ENCODE measurements around the gene NTMT1. TPM values are rescaled to one million over a fixed set of nuclear protein-coding genes. Genes with fewer than 3 reads are reported as not detected.

NTMT1 gene
- total and polyA plus RNA-seq, 10 of the 15 experiments (the other 5 are each of a cell fraction or from before 2014, with no cell fraction given) = 12.8 to 85.4 (median 39.3) TPM

DNA sequence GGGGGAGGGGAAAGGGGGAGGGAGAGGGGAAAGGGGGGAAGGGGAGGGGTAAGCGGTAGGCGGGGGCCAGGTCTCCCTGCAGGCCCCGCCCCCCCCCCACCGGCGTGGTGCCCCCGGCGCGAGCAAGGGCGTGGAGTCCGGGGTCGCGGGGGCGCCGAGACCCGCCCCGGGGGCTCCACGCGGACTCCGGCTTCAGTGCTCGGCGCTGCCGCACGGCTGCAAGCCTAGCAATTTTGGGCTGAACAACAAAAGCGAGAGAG is 15.8 kb upstream of the NTMT1 start:
- Histone ChIP-seq H3K9me3 (replicated peaks; ENCODE audit: control insufficient read depth, insufficient read depth, low read length) (no peaks in the 10 kb centered on the region), H3K4me2 (ENCODE audit: control insufficient read depth, insufficient read depth) (peak overlapping the region; percentile 96; the same call in 1 of the 2 replicates), H3K27me3 (replicated peaks in 1 of 2; ENCODE audit: control insufficient read depth in 2 of 2, insufficient read depth in 2 of 2, low read length in 1 of 2) (no peaks in the 10 kb centered on the region), H3K36me3 (ENCODE audit: control insufficient read depth in 2 of 2, insufficient read depth in 2 of 2, low read length in 1 of 2) (no peaks in the 10 kb centered on the region), H3K4me1 (ENCODE audit: control insufficient read depth, insufficient read depth, low read length) (peaks cover 8% of the 10 kb centered on the region), H4K20me1 (ENCODE audit: control insufficient read depth, insufficient read depth) (no peaks in the 10 kb centered on the region), H2AFZ (ENCODE audit: control insufficient read depth, low read depth, low read length) (peak overlapping the region; percentile 78), H3K4me3 (peak overlapping the region; percentile 81; the same call in 1 of the 2 replicates), H3K27ac (ENCODE audit: control insufficient read depth, insufficient read depth) (no peak overlapping the region), H3K79me2 (ENCODE audit: control insufficient read depth, insufficient read depth, low read length) (no peaks in the 10 kb centered on the region), H3K9ac (ENCODE audit: control insufficient read depth, insufficient read depth, low read length) (no peak overlapping the region)
- CTCF ChIA-PET = no interaction called here
- ATAC-seq (no peak; the same call in 2 of the 3 replicates), FAIRE-seq (no peak), DNase-seq (ENCODE audit: low read depth, low spot score) (no peak)
- 3% methylated on average over 6 of the region's 24 CpGs for WGBS (ENCODE audit: insufficient coverage, insufficient replicate concordance, low lambda C conversion rate, missing lambda C conversion rate)
- intact Hi-C loops (cut with micrococcal nuclease; ENCODE audit: unreplicated experiment) = loop anchor here (1.0 to 10.0 kb wide), 3 partner anchors 339 to 471 kb away; partner anchors contain the start of gene IER5L
- POLR2A ChIA-PET = no interaction called here
- SMC1A ChIA-PET (ENCODE audit: uncharacterized antibody, unreplicated experiment) = no interaction called here
- BruUV-seq (replicated peaks) = no TSS peak
- RAD21 ChIA-PET (ENCODE audit: unreplicated experiment) = no interaction called here
- no peak for TF ChIP-seq FOXK2 (IDR thresholded peaks at IDR 0.05)
- no peak for TF ChIP-seq RBBP5 (conservative IDR thresholded peaks at IDR 0.05)
- no peak for TF ChIP-seq SPI1 (IDR thresholded peaks at IDR 0.05; ENCODE audit: borderline replicate concordance, insufficient read depth, low read depth, low read length)
- TF ChIP-seq STAT1 (conservative IDR thresholded peaks at IDR 0.05) = no peak
- TF ChIP-seq, protein P1, sequence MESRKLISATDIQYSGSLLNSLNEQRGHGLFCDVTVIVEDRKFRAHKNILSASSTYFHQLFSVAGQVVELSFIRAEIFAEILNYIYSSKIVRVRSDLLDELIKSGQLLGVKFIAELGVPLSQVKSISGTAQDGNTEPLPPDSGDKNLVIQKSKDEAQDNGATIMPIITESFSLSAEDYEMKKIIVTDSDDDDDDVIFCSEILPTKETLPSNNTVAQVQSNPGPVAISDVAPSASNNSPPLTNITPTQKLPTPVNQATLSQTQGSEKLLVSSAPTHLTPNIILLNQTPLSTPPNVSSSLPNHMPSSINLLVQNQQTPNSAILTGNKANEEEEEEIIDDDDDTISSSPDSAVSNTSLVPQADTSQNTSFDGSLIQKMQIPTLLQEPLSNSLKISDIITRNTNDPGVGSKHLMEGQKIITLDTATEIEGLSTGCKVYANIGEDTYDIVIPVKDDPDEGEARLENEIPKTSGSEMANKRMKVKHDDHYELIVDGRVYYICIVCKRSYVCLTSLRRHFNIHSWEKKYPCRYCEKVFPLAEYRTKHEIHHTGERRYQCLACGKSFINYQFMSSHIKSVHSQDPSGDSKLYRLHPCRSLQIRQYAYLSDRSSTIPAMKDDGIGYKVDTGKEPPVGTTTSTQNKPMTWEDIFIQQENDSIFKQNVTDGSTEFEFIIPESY (IDR thresholded peaks at IDR 0.05) = no peak
- in situ Hi-C loops (cut with MboI) = loop anchor here (5.0 kb wide), 2 partner anchors 438 to 478 kb away; no protein-coding TSS in a partner anchor

Measured in GM12878 (cell line).